Posterior vena cava (tissue), 2 donors: ENCODE results near the gene ZNF436. TPM values are rescaled to one million over a fixed set of nuclear protein-coding genes. Genes with fewer than 3 reads are reported as not detected.

Experiments
- DNase-seq: peaks from one replicate; pipeline ENCODE4 v3.0.0-alpha.2; 2020; ENCODE audit warnings: low spot score
- intact Hi-C, 2 donors: fragments of 100-400 bp; cut with DNase I; formaldehyde crosslinking; loops; one replicate each; pipeline versions ENCODE4 v1.14.1 to v1.14.2; 2022 to 2023
- long read RNA-seq, 2 donors: library from polyadenylated mRNA; unstranded; transcript quantifications; one replicate each; pipeline ENCODE4 v2.0.0, GENCODE V29; 2020 to 2021
- total RNA-seq, 2 donors: library from RNA; stranded (reverse); fragmentation: NEBNext Ultra II Directional; extraction: Animal tissue kit (Norgen Biotek cat#: 25700); gene quantifications; one replicate each; pipeline ENCODE4 v1.2.1, GENCODE V29; 2021
- donor health status: DM: yes; HTN: yes; CAD: no.
- donor health status: DM: yes; HTN: yes; CAD: no.

The ZNF436 gene
- total RNA-seq: 10 to 100 TPM; 13.1 to 18.4 TPM
- long read RNA-seq, donor 1, partial matches to known transcripts: 0 of 6 reads
- long read RNA-seq, donor 1, other reads (novel, unspliced or antisense): 2 of 6 reads
- long read RNA-seq, donor 2, partial matches to known transcripts: 0 of 2 reads
- long read RNA-seq, donor 2, other reads (novel, unspliced or antisense): 2 of 2 reads

- DNase-seq: peak; percentile 92
- intact Hi-C loops: no loop called here
Measured at GRCh38 chr1:23369335-23370013, at the start of gene ZNF436. ZNF436 (minus strand) TSS chr1:23369836; CDS start chr1:23368005, 1,831 bp downstream.

GRCh38 chr1:23419180-23419579, 49.5 kb upstream of the ZNF436 start:
- DNase-seq: no peak
- intact Hi-C loops: no loop called here

GRCh38 chr1:23417570-23417969, 47.9 kb upstream of the ZNF436 start:
- DNase-seq: no peak
- intact Hi-C loops: no loop called here

- DNase-seq: no peak
Measured at GRCh38 chr1:23416964-23417363, 47.3 kb upstream of the ZNF436 start.

GRCh38 chr1:23408797-23409290, 39.2 kb upstream of the ZNF436 start:
- DNase-seq: no peak
- intact Hi-C loops: loop anchor here in 1 of 2 donors (10.0 kb wide), 1 partner anchor 64 kb away; the partner anchor contains the start of gene HNRNPR

More at GRCh38 chr1:23416964-23417363, 47.3 kb upstream of the ZNF436 start:
- intact Hi-C loops: no loop called here

GRCh38 chr1:23407016-23407630, 37.5 kb upstream of the ZNF436 start:
- intact Hi-C loops: loop anchor here in 1 of 2 donors (10.0 kb wide), 1 partner anchor 62 kb away; the partner anchor contains the start of gene HNRNPR
- no peak for DNase-seq

GRCh38 chr1:23405946-23406345, 36.3 kb upstream of the ZNF436 start:
- no peak for DNase-seq
- intact Hi-C loops: loop anchor here in 1 of 2 donors (10.0 kb wide), 1 partner anchor 61 kb away; the partner anchor contains the start of gene HNRNPR

GRCh38 chr1:23403735-23404486, 34.3 kb upstream of the ZNF436 start:
- DNase-seq: peak; percentile 95
- intact Hi-C loops: loop anchor here in 1 of 2 donors (10.0 kb wide), 1 partner anchor 59 kb away; the partner anchor contains the start of gene HNRNPR

- no peak for DNase-seq
- intact Hi-C loops: loop anchor here in 1 of 2 donors (10.0 kb wide), 1 partner anchor 59 kb away; the partner anchor contains the start of gene HNRNPR
Measured at GRCh38 chr1:23403355-23403734, 33.7 kb upstream of the ZNF436 start.

- no peak for DNase-seq
- intact Hi-C loops: loop anchor here in 1 of 2 donors (10.0 kb wide), 1 partner anchor 58 kb away; the partner anchor contains the start of gene HNRNPR
Measured at GRCh38 chr1:23403038-23403336, 33.4 kb upstream of the ZNF436 start.

GRCh38 chr1:23402286-23403037, 32.8 kb upstream of the ZNF436 start:
- DNase-seq: no peak
- intact Hi-C loops: loop anchor here in 1 of 2 donors (10.0 kb wide), 1 partner anchor 58 kb away; the partner anchor contains the start of gene HNRNPR

GRCh38 chr1:23401313-23401712, 31.7 kb upstream of the ZNF436 start:
- no peak for DNase-seq
- intact Hi-C loops: loop anchor here in 1 of 2 donors (10.0 kb wide), 1 partner anchor 57 kb away; the partner anchor contains the start of gene HNRNPR

- no peak for DNase-seq
- intact Hi-C loops: loop anchor here in 1 of 2 donors (10.0 kb wide), 1 partner anchor 56 kb away; the partner anchor contains the start of gene HNRNPR
Measured at GRCh38 chr1:23400324-23401114, 30.9 kb upstream of the ZNF436 start.

- intact Hi-C loops: no loop called here
- no peak for DNase-seq
Measured at GRCh38 chr1:23399229-23399628, 29.6 kb upstream of the ZNF436 start.

GRCh38 chr1:23397908-23398307, 28.3 kb upstream of the ZNF436 start:
- no peak for DNase-seq
- intact Hi-C loops: no loop called here

GRCh38 chr1:23396380-23396779, 26.7 kb upstream of the ZNF436 start:
- DNase-seq: no peak

GRCh38 chr1:23395849-23396248, 26.2 kb upstream of the ZNF436 start:
- DNase-seq: no peak
- intact Hi-C loops: no loop called here

More at GRCh38 chr1:23396380-23396779, 26.7 kb upstream of the ZNF436 start:
- intact Hi-C loops: no loop called here
